CD4-positive, alpha-beta T cell treated with Interleukin-2 at 100 ng/mL for 4 hours (primary cell): Measurements from ENCODE around the gene TMEM132D.
"Not testable (repeated sequence)": the region's sequence is repeated elsewhere in the genome, so short reads cannot be mapped to it uniquely, and the experiment has no call there.

Experiments used
- DNase-seq: peaks from one replicate; pipeline ENCODE4 v3.0.0-alpha.2; 2020; ENCODE audit warnings: low spot score

TMEM132D gene

GRCh38 chr12:129588142-129588541 is 315.7 kb downstream of the TMEM132D start:
- no peak for DNase-seq

- DNase-seq = no peak
Observed at GRCh38 chr12:129585296-129585695, 318.5 kb downstream of the TMEM132D start.

- DNase-seq = no peak
Observed at GRCh38 chr12:129579879-129580278, 323.9 kb downstream of the TMEM132D start.

GRCh38 chr12:129571901-129572494 is 331.8 kb downstream of the TMEM132D start:
- DNase-seq = no peak

- no peak for DNase-seq
Observed at GRCh38 chr12:129570796-129571400, 332.9 kb downstream of the TMEM132D start.

GRCh38 chr12:129566800-129567199 is 337.0 kb downstream of the TMEM132D start:
- no peak for DNase-seq

- DNase-seq = no peak
Observed at GRCh38 chr12:129564768-129565167, 339.1 kb downstream of the TMEM132D start.

GRCh38 chr12:129563266-129563665 is 340.6 kb downstream of the TMEM132D start:
- no peak for DNase-seq

GRCh38 chr12:129561304-129561703 is 342.5 kb downstream of the TMEM132D start:
- DNase-seq = no peak

- DNase-seq = no peak
Observed at GRCh38 chr12:129559776-129560175, 344.0 kb downstream of the TMEM132D start.

- no peak for DNase-seq
Observed at GRCh38 chr12:129558036-129558435, 345.8 kb downstream of the TMEM132D start.

- no peak for DNase-seq
Observed at GRCh38 chr12:129556082-129556481, 347.7 kb downstream of the TMEM132D start.

GRCh38 chr12:129552996-129553750 is 350.7 kb downstream of the TMEM132D start:
- DNase-seq = no peak

- DNase-seq = no peak
Observed at GRCh38 chr12:129551441-129551840, 352.4 kb downstream of the TMEM132D start.

GRCh38 chr12:129550353-129550752 is 353.5 kb downstream of the TMEM132D start:
- DNase-seq = no peak

GRCh38 chr12:129549656-129550055 is 354.2 kb downstream of the TMEM132D start:
- no peak for DNase-seq

GRCh38 chr12:129549020-129549419 is 354.8 kb downstream of the TMEM132D start:
- not testable (repeated sequence) for DNase-seq

- no peak for DNase-seq
Observed at GRCh38 chr12:129544716-129545115, 359.1 kb downstream of the TMEM132D start.

- no peak for DNase-seq
Observed at GRCh38 chr12:129540954-129541353, 362.9 kb downstream of the TMEM132D start.

- DNase-seq = no peak
Observed at GRCh38 chr12:129540249-129540648, 363.6 kb downstream of the TMEM132D start.

- DNase-seq = not testable (repeated sequence)
Observed at GRCh38 chr12:129538724-129539335, 365.0 kb downstream of the TMEM132D start.

GRCh38 chr12:129538137-129538536 is 365.7 kb downstream of the TMEM132D start:
- DNase-seq = no peak
